ENCODE measurements around the gene PCDHA5.

DNA sequence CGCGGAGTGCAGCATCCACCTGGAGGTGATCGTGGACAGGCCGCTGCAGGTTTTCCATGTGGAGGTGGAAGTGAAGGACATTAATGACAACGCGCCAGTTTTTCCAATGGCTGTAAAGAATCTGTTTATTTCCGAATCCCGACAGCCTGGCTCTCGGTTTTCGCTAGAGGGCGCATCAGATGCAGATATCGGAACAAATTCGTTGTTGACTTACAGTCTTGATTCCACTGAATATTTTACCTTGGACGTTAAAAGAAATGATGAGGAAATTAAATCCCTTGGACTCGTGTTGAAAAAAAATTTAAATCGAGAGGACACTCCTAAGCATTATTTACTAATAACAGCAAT is 19.9 kb upstream of the PCDHA5 start:
- TF ChIP-seq ELF4 (CRISPR knock-in tag; IDR thresholded peaks at IDR 0.05; ENCODE audit: borderline replicate concordance): no peak
- TF ChIP-seq, protein P1, sequence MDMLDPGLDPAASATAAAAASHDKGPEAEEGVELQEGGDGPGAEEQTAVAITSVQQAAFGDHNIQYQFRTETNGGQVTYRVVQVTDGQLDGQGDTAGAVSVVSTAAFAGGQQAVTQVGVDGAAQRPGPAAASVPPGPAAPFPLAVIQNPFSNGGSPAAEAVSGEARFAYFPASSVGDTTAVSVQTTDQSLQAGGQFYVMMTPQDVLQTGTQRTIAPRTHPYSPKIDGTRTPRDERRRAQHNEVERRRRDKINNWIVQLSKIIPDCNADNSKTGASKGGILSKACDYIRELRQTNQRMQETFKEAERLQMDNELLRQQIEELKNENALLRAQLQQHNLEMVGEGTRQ (IDR thresholded peaks at IDR 0.05; ENCODE audit: low read depth, low read length): no peak
- TF ChIP-seq, protein P1 (CRISPR knock-in tag; IDR thresholded peaks at IDR 0.05; ENCODE audit: borderline replicate concordance): no peak
- no peak for TF ChIP-seq NFATC3 (CRISPR knock-in tag; IDR thresholded peaks at IDR 0.05)
- no peak for TF ChIP-seq RFX5 (IDR thresholded peaks at IDR 0.05; ENCODE audit: low read depth, low read length)
- no peak for TF ChIP-seq JUN (CRISPR knock-in tag; IDR thresholded peaks at IDR 0.05)
- TF ChIP-seq, protein P2, sequence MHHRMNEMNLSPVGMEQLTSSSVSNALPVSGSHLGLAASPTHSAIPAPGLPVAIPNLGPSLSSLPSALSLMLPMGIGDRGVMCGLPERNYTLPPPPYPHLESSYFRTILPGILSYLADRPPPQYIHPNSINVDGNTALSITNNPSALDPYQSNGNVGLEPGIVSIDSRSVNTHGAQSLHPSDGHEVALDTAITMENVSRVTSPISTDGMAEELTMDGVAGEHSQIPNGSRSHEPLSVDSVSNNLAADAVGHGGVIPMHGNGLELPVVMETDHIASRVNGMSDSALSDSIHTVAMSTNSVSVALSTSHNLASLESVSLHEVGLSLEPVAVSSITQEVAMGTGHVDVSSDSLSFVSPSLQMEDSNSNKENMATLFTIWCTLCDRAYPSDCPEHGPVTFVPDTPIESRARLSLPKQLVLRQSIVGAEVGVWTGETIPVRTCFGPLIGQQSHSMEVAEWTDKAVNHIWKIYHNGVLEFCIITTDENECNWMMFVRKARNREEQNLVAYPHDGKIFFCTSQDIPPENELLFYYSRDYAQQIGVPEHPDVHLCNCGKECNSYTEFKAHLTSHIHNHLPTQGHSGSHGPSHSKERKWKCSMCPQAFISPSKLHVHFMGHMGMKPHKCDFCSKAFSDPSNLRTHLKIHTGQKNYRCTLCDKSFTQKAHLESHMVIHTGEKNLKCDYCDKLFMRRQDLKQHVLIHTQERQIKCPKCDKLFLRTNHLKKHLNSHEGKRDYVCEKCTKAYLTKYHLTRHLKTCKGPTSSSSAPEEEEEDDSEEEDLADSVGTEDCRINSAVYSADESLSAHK (CRISPR knock-in tag; IDR thresholded peaks at IDR 0.05; ENCODE audit: borderline replicate concordance): no peak
- no peak for TF ChIP-seq TCF7 (IDR thresholded peaks at IDR 0.05; ENCODE audit: low read depth)
- no peak for TF ChIP-seq ZNF546 (CRISPR knock-in tag; conservative IDR thresholded peaks at IDR 0.05)
- TF ChIP-seq CBX1 (IDR thresholded peaks at IDR 0.05; ENCODE audit: low read depth): no peak
- no peak for TF ChIP-seq ELF1 (CRISPR knock-in tag; IDR thresholded peaks at IDR 0.05)
- TF ChIP-seq HNRNPLL (IDR thresholded peaks at IDR 0.05; ENCODE audit: low read depth, low read length, poor library complexity, severe bottlenecking): no peak
